Gastroesophageal sphincter (tissue), 4 donors: ENCODE data around the gene ZDHHC11B. TPM values are rescaled to one million over a fixed set of nuclear protein-coding genes. Genes with fewer than 3 reads are reported as not detected.
"Not testable (repeated sequence)": the region's sequence is repeated elsewhere in the genome, so short reads cannot be mapped to it uniquely, and the experiment has no call there.

Experiments used
- ATAC-seq: fragments of 150-250 bp; one replicate; pipeline ENCODE4 v1.9.1; 2016; ENCODE audit warnings: mild to moderate bottlenecking, moderate library complexity
- H3K27ac ChIP-seq, 4 donors: fragments of 200-600 bp; sonication (generic) in 3 of 4; 1 replicate in 3 of 4; 2 replicates in 1 of 4; pipeline ENCODE4 v1.5.1; 2016 to 2019
- H3K27me3 ChIP-seq: fragments of 200-600 bp; sonication (generic); one replicate; pipeline ENCODE4 v1.5.1; 2019
- H3K36me3 ChIP-seq, 2 donors: fragments of 200-600 bp; sonication (generic); one replicate each; pipeline ENCODE4 v1.5.1; 2019; ENCODE audit warnings: control low read depth in 1 of 2
- H3K4me1 ChIP-seq, 3 donors: fragments of 200-600 bp; sonication (generic); 1 replicate in 2 of 3; 2 replicates in 1 of 3; pipeline ENCODE4 v1.5.1; 2016 to 2019; ENCODE audit warnings: control low read depth in 2 of 3
- H3K4me3 ChIP-seq, 2 donors: fragments of 200-600 bp; sonication (generic); one replicate each; pipeline ENCODE4 v1.5.1; 2019; ENCODE audit warnings: mild to moderate bottlenecking in 1 of 2, moderate library complexity in 1 of 2
- H3K9me3 ChIP-seq, 3 donors: fragments of 200-600 bp; sonication (generic); one replicate each; pipeline ENCODE4 v1.5.1; 2017 to 2019; ENCODE audit warnings: control low read depth in 2 of 3
- EP300 ChIP-seq: sonication (generic); formaldehyde crosslinking; IDR thresholded peaks from one replicate; pipeline ENCODE4 v1.6.1; 2017; ENCODE audit warnings: antibody characterized with exemption, mild to moderate bottlenecking
- POLR2A ChIP-seq, 2 donors: fragments of 450-650 bp; IDR thresholded peaks; one replicate each; pipeline ENCODE4 v1.6.1; 2017; ENCODE audit warnings: antibody characterized with exemption in 2 of 2, mild to moderate bottlenecking in 2 of 2, moderate library complexity in 1 of 2
- POLR2AphosphoS5 ChIP-seq: sonication (generic); formaldehyde crosslinking; IDR thresholded peaks from one replicate; pipeline ENCODE4 v1.6.1; 2017; ENCODE audit warnings: antibody characterized with exemption
- WGBS, 2 donors: methylation state at CpG; one replicate each; pipeline ENCODE4 v1.1.5; 2018; ENCODE audit warnings: low coverage in 1 of 2; 5-methylcytosine and 5-hydroxymethylcytosine counted together
- total RNA-seq, 4 donors: library from RNA; depleted of rRNA; stranded (reverse); fragments of >200 nt; gene quantifications; one replicate each; pipeline ENCODE4 v1.1.0, GENCODE V29; 2016
- TF ChIP-seq, protein P1 (sequence below), 4 experiments: fragments of 200-600 bp in 2 of 4; fragments of 450-650 bp in 2 of 4; sonication (generic) in 1 of 4; IDR thresholded peaks; one replicate each; pipeline ENCODE4 v1.5.1; 2017 to 2019; ENCODE audit warnings: antibody characterized with exemption in 4 of 4, mild to moderate bottlenecking in 2 of 4, moderate library complexity in 2 of 4

ZDHHC11B gene
- total RNA-seq, 4 donors from 2014 or later, result 3.1 to 14.3 (median 6.9) TPM

DNA sequence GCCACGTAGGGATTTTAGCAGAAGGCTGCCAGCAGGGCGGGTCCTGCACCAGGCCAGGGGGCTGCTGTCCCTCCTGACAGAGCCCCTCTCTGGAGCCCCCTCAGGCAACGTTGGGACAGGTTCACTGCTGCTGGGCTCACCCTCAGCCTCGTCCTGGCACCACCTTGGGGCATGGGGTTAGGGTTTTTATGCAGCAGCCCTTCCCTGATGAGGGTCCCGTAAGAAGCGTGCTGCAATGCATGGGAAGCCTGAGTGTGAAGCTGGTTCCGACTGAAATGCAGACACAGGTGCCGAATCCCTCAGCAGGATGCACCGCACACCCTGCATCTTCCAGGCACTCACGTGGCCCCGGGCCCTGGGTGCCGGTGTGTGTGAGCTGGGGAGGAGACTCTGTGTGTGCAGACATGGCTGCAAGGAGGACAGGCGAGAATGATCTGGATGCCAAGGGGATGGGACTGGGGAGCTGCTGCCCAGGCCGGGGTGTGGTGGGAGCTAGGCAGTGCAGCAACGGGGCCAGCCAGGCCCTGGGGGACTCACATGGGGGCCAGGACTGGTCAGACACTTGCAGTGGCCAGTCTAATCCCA lies 27.1 kb downstream of the ZDHHC11B start:
- ATAC-seq, result no peak
- TF ChIP-seq EP300 (no peak), POLR2A (IDR thresholded peaks at IDR 0.05) (no peak), POLR2AphosphoS5 (no peak)
- TF ChIP-seq, protein P1, sequence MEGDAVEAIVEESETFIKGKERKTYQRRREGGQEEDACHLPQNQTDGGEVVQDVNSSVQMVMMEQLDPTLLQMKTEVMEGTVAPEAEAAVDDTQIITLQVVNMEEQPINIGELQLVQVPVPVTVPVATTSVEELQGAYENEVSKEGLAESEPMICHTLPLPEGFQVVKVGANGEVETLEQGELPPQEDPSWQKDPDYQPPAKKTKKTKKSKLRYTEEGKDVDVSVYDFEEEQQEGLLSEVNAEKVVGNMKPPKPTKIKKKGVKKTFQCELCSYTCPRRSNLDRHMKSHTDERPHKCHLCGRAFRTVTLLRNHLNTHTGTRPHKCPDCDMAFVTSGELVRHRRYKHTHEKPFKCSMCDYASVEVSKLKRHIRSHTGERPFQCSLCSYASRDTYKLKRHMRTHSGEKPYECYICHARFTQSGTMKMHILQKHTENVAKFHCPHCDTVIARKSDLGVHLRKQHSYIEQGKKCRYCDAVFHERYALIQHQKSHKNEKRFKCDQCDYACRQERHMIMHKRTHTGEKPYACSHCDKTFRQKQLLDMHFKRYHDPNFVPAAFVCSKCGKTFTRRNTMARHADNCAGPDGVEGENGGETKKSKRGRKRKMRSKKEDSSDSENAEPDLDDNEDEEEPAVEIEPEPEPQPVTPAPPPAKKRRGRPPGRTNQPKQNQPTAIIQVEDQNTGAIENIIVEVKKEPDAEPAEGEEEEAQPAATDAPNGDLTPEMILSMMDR (IDR thresholded peaks at IDR 0.05), result no peak
- peaks cover 8 to 45% (median 41%) of the 10 kb centered on the region in 3 donors for H3K4me1 ChIP-seq
- no peaks in the 10 kb centered on the region for H3K9me3 ChIP-seq
- WGBS, 2 donors, result 79 to 80% methylated on average over 1 to 3 of the region's 15 CpGs
- no peaks in the 10 kb centered on the region for H3K36me3 ChIP-seq
- peak overlapping the region in 3 of 4 donors; percentile 76 to 83 (median 79) for H3K27ac ChIP-seq
- H3K27me3 ChIP-seq, result no peaks in the 10 kb centered on the region
- no peak overlapping the region for H3K4me3 ChIP-seq

DNA sequence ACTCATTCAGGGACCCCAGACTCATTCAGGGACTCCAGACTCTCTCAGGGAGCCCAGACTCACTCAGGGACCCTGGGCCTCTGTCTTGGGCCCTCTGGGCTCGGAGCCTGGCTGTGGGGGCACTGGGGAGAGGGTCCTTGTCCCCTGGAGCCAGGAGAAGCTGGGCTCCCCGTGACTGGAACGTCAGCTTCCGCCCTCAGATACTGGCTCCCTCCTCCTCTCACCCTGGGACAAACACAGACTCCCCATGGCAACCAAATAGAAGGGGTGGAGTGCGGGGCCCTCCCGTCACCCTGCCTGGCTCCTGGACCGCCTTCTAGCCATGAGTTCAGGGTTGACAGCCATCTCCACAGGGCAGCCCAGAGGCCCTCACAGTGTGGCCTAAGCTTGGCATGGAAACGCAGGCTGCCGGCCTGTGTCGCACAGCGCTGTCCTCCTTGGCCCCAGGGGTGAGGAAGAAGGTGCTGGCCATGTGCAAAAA lies 27.6 kb downstream of the ZDHHC11B start:
- H3K9me3 ChIP-seq, result no peaks in the 10 kb centered on the region
- peaks cover 8 to 45% (median 41%) of the 10 kb centered on the region in 3 donors for H3K4me1 ChIP-seq
- WGBS, 2 donors, result 0% methylated on average over 2 of the region's 11 CpGs; no CpG with 5 or more reads in 1 of the 2 donors
- no peaks in the 10 kb centered on the region for H3K27me3 ChIP-seq
- ATAC-seq, result peak; percentile 50
- no peak overlapping the region for H3K4me3 ChIP-seq
- H3K36me3 ChIP-seq, result no peaks in the 10 kb centered on the region
- peak overlapping the region; percentile 49 to 83 (median 70) for H3K27ac ChIP-seq
- TF ChIP-seq POLR2A (IDR thresholded peaks at IDR 0.05) (no peak), POLR2AphosphoS5 (no peak), EP300 (no peak)
- TF ChIP-seq, protein P1 (IDR thresholded peaks at IDR 0.05), result no peak

DNA sequence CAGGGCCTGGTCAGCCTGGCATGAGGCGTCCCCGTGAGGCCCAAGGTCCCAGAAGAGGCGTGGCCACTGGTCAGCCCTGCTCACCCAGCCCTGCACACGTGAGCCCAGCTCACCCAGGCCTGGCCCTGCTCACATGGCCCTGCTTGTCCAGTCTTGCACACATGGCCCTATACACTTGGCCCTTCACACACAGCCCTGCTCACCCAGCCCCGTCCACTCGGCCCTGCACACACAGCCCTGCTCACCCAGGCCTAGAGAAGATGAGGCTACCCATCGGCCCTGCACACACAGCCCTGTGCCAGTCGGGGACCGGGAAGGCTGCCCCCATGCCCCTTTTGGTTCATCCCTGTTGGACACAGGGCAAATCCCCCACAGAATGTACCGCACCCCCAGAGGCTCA lies 28.4 kb downstream of the ZDHHC11B start:
- no peak for ATAC-seq
- Histone ChIP-seq H3K36me3 (no peaks in the 10 kb centered on the region), H3K4me1 (peaks cover 8 to 45% (median 41%) of the 10 kb centered on the region in 3 donors), H3K9me3 (no peaks in the 10 kb centered on the region), H3K4me3 (no peak overlapping the region), H3K27me3 (no peaks in the 10 kb centered on the region), H3K27ac (peak overlapping the region; percentile 49 to 83 (median 70))
- 82% methylated on average over 3 of the region's 10 CpGs; no CpG with 5 or more reads in 1 of the 2 donors for WGBS, 2 donors
- TF ChIP-seq POLR2AphosphoS5, result no peak
- TF ChIP-seq, protein P1 (IDR thresholded peaks at IDR 0.05), result no peak

DNA sequence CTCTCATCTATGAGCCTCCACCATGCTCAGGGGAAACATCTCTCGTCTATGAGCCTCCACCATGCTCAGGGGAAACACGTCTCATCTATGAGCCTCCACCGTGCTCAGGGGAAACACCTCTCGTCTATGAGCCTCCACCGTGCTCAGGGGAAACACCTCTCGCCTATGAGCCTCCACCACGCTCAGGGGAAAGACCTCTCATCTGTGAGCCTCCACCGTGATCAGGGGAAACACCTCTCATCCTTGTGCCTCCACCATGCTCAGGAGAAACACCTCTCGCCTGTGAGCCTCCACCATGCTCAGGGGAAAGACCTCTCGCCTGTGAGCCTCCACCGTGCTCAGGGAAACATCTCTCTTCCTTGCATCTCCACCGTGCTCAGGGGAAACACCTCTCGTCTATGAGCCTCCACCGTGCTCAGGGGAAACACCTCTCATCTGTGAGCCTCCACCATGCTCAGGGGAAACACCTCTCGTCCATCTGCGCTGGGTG lies 30.3 kb downstream of the ZDHHC11B start:
- H3K4me1 ChIP-seq, result peaks cover 8 to 32% (median 32%) of the 10 kb centered on the region in 3 donors
- not testable (repeated sequence) for H3K27me3 ChIP-seq, H3K36me3 ChIP-seq, H3K27ac ChIP-seq, H3K9me3 ChIP-seq, ATAC-seq, H3K4me3 ChIP-seq
- 24 to 61% methylated on average over 3 to 14 of the region's 16 CpGs for whole genome bisulfite sequencing, 2 donors

DNA sequence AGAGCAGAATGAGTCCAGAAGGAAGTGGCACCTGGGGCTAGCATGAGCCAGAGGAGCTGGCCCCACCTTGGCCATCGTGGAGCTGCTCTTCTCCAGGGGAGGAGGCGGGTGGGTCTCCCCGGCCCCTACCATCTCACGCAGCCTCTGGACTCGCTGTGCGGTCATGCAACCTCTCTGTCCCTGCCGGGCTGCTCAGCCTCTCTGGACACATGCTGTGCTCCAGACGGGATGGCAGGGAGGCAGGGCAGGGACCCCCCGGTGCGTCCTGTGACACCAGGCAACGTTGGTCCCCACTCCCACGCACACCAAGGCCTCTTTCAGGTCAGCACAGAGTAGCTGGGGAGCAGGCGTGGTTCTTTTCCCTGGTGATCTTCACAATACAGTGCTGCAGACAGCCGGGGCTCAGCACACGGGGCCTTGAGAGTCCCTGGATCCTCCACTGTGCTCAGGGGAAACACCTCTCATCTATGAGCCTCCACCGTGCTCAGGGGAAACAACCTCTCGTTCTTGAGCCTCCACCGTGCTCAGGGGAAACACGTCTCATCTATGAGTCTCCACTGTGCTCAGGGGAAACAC lies 30.9 kb downstream of the ZDHHC11B start:
- 83 to 100% methylated on average over 2 to 4 of the region's 19 CpGs for WGBS, 2 donors
- H3K27ac ChIP-seq, H3K4me3 ChIP-seq, H3K9me3 ChIP-seq, H3K36me3 ChIP-seq, ATAC-seq, H3K27me3 ChIP-seq: not testable (repeated sequence)
- peaks cover 6 to 26% (median 26%) of the 10 kb centered on the region in 3 donors for H3K4me1 ChIP-seq

DNA sequence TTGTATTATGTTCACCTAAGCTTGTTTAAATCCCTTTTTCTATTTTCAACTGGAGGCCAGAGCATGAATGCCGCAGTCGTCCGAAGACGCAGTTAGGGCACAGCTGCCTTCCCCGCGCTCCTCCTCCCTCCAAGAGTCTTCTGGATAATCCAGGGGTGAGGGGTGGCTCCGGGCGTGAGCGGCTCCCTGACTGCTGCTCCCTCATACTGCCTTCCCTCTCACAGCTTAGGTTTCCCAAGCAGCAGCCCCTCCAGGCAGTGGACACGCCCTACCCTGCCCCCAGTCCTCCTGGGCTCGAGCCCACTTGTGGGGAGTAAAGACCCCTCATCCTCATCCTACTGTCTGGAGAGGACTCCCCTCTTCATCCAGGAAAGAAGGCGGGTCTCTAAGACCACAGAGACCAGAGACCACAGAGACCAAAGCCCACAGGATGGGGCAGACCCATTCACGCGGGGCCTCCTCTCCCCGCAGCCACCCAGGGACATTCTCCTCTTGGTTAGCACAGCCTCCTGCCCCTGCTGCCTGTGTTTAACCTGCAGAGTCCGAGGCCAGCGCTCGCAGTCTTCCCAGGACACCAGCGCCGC lies 31.9 kb downstream of the ZDHHC11B start:
- 100% methylated on average over 3 of the region's 20 CpGs; no CpG with 5 or more reads in 1 of the 2 donors for WGBS, 2 donors
- not testable (repeated sequence) for ATAC-seq, H3K4me3 ChIP-seq, H3K9me3 ChIP-seq, H3K27ac ChIP-seq, H3K27me3 ChIP-seq, H3K36me3 ChIP-seq
- H3K4me1 ChIP-seq, result peaks cover 3 to 16% (median 16%) of the 10 kb centered on the region in 3 donors

DNA sequence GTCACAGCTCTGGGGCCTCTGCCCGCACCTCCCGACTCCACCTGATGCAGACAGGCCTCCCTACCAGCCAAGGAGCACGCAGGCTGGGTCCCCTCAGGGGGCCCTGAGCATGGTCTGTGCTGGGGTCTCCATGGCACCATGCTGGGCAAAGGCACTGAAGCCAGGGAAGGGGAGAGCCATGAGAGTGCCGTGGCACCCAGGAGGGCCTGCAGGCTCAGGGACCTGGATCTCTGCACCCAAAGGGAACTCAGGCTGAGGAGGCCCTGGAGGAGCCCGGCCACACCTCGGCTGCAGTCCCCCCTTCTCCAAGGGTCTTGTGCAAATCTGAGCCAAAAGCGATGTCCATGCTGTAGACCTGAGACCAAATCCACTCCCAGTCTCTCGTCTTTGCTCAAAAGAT lies 32.5 kb downstream of the ZDHHC11B start:
- 78% methylated on average over 1 of the region's 8 CpGs; no CpG with 5 or more reads in 1 of the 2 donors for WGBS, 2 donors
- H3K4me3 ChIP-seq, H3K27me3 ChIP-seq, H3K27ac ChIP-seq, ATAC-seq, H3K36me3 ChIP-seq, H3K4me1 ChIP-seq, H3K9me3 ChIP-seq: not testable (repeated sequence)
